BJ (cell line): ENCODE measurements around the gene SV2B. TPM values are rescaled to one million over a fixed set of nuclear protein-coding genes. Genes with fewer than 3 reads are reported as not detected.

Experiments
- CTCF ChIA-PET: fragments of 350-600 bp; formaldehyde crosslinking; extraction: SDS; loops from one replicate; lab custom pipeline; 2021; ENCODE audit warnings: antibody characterized with exemption, inconsistent platforms; lab: Yijun Ruan, JAX
- POLR2A ChIA-PET: fragments of 300-600 bp; sonication (Branson Sonifier 250); formaldehyde crosslinking; extraction: SDS; loops from one replicate; lab custom pipeline; 2021; ENCODE audit warnings: antibody characterized with exemption; lab: Charles Lee
- DNase-seq: peaks from one replicate; pipeline ENCODE4 v3.0.0-alpha.2; 2011; ENCODE audit warnings: low read depth
- H3K27me3 ChIP-seq: 2 replicates; pipeline ENCODE4 v1.6.0; 2011; ENCODE audit warnings: low read length; ENCODE audit not compliant: control insufficient read depth, insufficient read depth
- H3K36me3 ChIP-seq: 2 replicates; pipeline ENCODE4 v1.5.1; 2011; ENCODE audit warnings: low read length; ENCODE audit not compliant: control insufficient read depth, insufficient read depth
- H3K4me3 ChIP-seq: 2 replicates; pipeline ENCODE4 v1.5.1; 2011; ENCODE audit warnings: low read depth, mild to moderate bottlenecking, control low read depth, low read length
- CTCF ChIP-seq: IDR thresholded peaks from 2 replicates; pipeline ENCODE4 v1.5.1; 2011; ENCODE audit warnings: low read depth, mild to moderate bottlenecking, control low read depth, inconsistent platforms, low read length, moderate library complexity; ENCODE audit not compliant: insufficient read depth
- polyA plus RNA-seq: library from polyadenylated mRNA; depleted of rRNA; stranded (reverse); fragments of >200 nt; gene quantifications from 2 replicates; pipeline ENCODE4 v1.2.3, GENCODE V29; 2011

The SV2B gene
- polyA plus RNA-seq, 1 experiment = not detected

GRCh38 chr15:91238644-91239425 is 138.8 kb downstream of the SV2B start:
- no peak for DNase-seq
- TF ChIP-seq CTCF = no peak
- ChIA-PET CTCF (interaction anchor here (0.6 kb wide), 1 partner anchor 182 kb away, joined by 3 read pairs; no protein-coding TSS in a partner anchor), POLR2A (no interaction called here)
- Histone ChIP-seq H3K36me3 (no peaks in the 10 kb centered on the region), H3K27me3 (no peaks in the 10 kb centered on the region), H3K4me3 (no peak overlapping the region)

- no peak for DNase-seq
- TF ChIP-seq CTCF = no peak
- Histone ChIP-seq H3K4me3 (no peak overlapping the region), H3K27me3 (no peaks in the 10 kb centered on the region), H3K36me3 (no peaks in the 10 kb centered on the region)
- ChIA-PET CTCF (no interaction called here), POLR2A (no interaction called here)
Measured at GRCh38 chr15:91243826-91244225, 143.8 kb downstream of the SV2B start.

GRCh38 chr15:91244919-91245318 is 144.9 kb downstream of the SV2B start:
- H3K4me3 ChIP-seq = no peak overlapping the region
- TF ChIP-seq CTCF = no peak
- CTCF ChIA-PET = interaction anchor here (0.6 to 0.8 kb wide), 2 partner anchors 833 to 973 kb away, joined by 3 read pairs; no protein-coding TSS in a partner anchor

GRCh38 chr15:91246998-91247397 is 146.9 kb downstream of the SV2B start:
- no peaks in the 10 kb centered on the region for H3K27me3 ChIP-seq
- ChIA-PET CTCF (interaction anchor here (0.7 to 1.6 kb wide), 4 partner anchors 10 to 192 kb away, joined by 3 to 4 read pairs (median 3); no protein-coding TSS in a partner anchor), POLR2A (no interaction called here)
- no peak for TF ChIP-seq CTCF
- no peak for DNase-seq
- H3K36me3 ChIP-seq = no peaks in the 10 kb centered on the region
- no peak overlapping the region for H3K4me3 ChIP-seq

More at GRCh38 chr15:91244919-91245318, 144.9 kb downstream of the SV2B start:
- POLR2A ChIA-PET = no interaction called here
- no peak for DNase-seq
- no peaks in the 10 kb centered on the region for H3K36me3 ChIP-seq
- H3K27me3 ChIP-seq = no peaks in the 10 kb centered on the region

- no peak for TF ChIP-seq CTCF
Measured at GRCh38 chr15:91249591-91249990, 149.5 kb downstream of the SV2B start.

More at GRCh38 chr15:91249591-91249990, 149.5 kb downstream of the SV2B start:
- ChIA-PET CTCF (no interaction called here), POLR2A (no interaction called here)
- Histone ChIP-seq H3K4me3 (no peak overlapping the region), H3K27me3 (no peaks in the 10 kb centered on the region), H3K36me3 (no peaks in the 10 kb centered on the region; the same call in 1 of the 2 replicates)
- no peak for DNase-seq
